Articular chondrocyte of knee joint (primary cell): ENCODE measurements around the gene NRXN2. TPM values are rescaled to one million over a fixed set of nuclear protein-coding genes. Genes with fewer than 3 reads are reported as not detected.

Experiments
- total RNA-seq: library from RNA; depleted of rRNA; stranded (reverse); fragments of >200 nt; gene quantifications from 2 replicates; pipeline ENCODE4 v1.2.3, GENCODE V29; 2012

The NRXN2 gene
- total RNA-seq, result 2.6 and 7.6 TPM in 2 replicates

GRCh38 chr11:64723117-64723906 is at the start of gene NRXN2:
TSS of gene NRXN2 (minus strand) at chr11:64723197. CDS start at chr11:64713699, 9,498 bp downstream.

GRCh38 chr11:64759722-64760719 is 37.0 kb upstream of the NRXN2 start, which contains the start of gene PYGM:
TSS of gene PYGM (minus strand) at chr11:64759974. CDS start at chr11:64759898, 76 bp downstream.

GRCh38 chr11:64743591-64744543 is 20.9 kb upstream of the NRXN2 start, which contains the start of gene RASGRP2:
TSS of gene RASGRP2 (minus strand) at chr11:64744142. CDS start at chr11:64742866, 1,276 bp downstream.

GRCh38 chr11:64590763-64591221 is 132.2 kb downstream of the NRXN2 start, which contains the start of gene SLC22A12:
TSS of gene SLC22A12 (plus strand) at chr11:64591220. CDS start at chr11:64591557, 337 bp downstream.

Other genes with a start within 250 kb of the NRXN2 start
- gene SLC22A11, start 167.3 kb downstream of the NRXN2 start, total RNA-seq, result under 0.01 TPM in 1 of 2 replicates, not detected in the other
- not detected in 2 replicates for gene SLC22A12, start 132.0 kb downstream of the NRXN2 start, total RNA-seq
- gene RASGRP2, start 20.9 kb upstream of the NRXN2 start, total RNA-seq, result 0.13 TPM in 1 of 2 replicates, not detected in the other
- gene PYGM, start 36.8 kb upstream of the NRXN2 start, total RNA-seq, result 0.32 and 0.39 TPM in 2 replicates
- gene SF1, start 55.3 kb upstream of the NRXN2 start, total RNA-seq, result 110 and 117 TPM in 2 replicates
- 12.3 and 13.3 TPM in 2 replicates for gene MAP4K2, start 80.0 kb upstream of the NRXN2 start, total RNA-seq
- gene MEN1, start 87.4 kb upstream of the NRXN2 start, total RNA-seq, result 12.3 and 12.5 TPM in 2 replicates
- gene CDC42BPG, start 121.5 kb upstream of the NRXN2 start, total RNA-seq, result under 0.01 TPM in 2 replicates
- 72.4 and 90.2 TPM in 2 replicates for gene EHD1, start 155.4 kb upstream of the NRXN2 start, total RNA-seq
- 15.3 and 15.4 TPM in 2 replicates for gene ATG2A, start 194.0 kb upstream of the NRXN2 start, total RNA-seq
- gene PPP2R5B, start 201.5 kb upstream of the NRXN2 start, total RNA-seq, result 8.2 TPM in 2 replicates
- gene GPHA2, start 212.7 kb upstream of the NRXN2 start, total RNA-seq, result not detected in 2 replicates
- not detected in 2 replicates for gene MAJIN, start 248.9 kb upstream of the NRXN2 start, total RNA-seq